Measurements from ENCODE around the gene TRMT44.
"Not testable (repeated sequence)": the region's sequence is repeated elsewhere in the genome, so short reads cannot be mapped to it uniquely, and the experiment has no call there.

Gene TRMT44

DNA sequence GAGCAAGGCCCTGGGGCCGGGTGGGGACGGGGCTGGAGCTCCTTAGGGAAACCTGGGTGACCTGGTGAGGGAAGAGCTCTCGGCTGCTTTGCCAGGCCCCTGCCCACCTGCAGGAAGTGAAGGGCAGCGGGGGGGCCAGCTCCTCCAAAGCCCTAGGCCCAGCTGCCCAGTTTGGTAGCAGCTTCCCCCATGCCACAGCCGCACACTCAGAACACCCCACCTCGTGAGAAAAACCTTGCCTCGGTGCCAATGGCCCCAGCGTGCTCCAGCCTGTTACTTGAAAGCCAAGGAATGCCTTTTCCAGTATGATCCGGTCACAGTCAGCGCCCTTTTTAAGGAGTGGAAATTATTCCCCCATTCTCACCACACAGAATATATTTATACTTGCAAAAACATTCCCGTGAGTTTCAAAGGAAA is 38.4 kb upstream of the TRMT44 start:
- DNase-seq, result no peak
- TF ChIP-seq POLR2A (IDR thresholded peaks at IDR 0.05; ENCODE audit: low read length), result no peak
- no peak for TF ChIP-seq GATA1 (IDR thresholded peaks at IDR 0.05; ENCODE audit: low read depth, low read length)

DNA sequence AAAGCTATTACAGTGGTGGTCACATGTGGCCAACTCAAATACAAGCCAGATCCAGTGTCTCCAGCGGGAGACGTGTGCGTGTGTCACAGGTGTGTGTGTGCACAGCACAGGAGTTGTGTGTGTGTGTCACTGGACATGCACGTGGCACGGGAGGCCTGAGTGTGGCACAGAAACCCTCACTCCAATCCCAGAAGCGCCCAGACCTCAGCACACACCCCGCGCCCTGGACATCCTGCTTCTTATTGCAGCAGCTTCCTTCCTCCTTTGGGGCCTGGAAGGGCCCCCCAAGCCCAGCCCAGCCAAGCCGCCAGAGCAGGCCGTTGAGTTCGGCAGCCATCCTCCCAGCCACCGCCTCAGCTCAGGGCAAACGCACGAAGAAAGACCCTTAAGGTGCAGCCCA is 37.9 kb upstream of the TRMT44 start:
- TF ChIP-seq GATA1 (IDR thresholded peaks at IDR 0.05; ENCODE audit: low read depth, low read length) (no peak), POLR2A (IDR thresholded peaks at IDR 0.05; ENCODE audit: low read length) (no peak)
- DNase-seq, result no peak

DNA sequence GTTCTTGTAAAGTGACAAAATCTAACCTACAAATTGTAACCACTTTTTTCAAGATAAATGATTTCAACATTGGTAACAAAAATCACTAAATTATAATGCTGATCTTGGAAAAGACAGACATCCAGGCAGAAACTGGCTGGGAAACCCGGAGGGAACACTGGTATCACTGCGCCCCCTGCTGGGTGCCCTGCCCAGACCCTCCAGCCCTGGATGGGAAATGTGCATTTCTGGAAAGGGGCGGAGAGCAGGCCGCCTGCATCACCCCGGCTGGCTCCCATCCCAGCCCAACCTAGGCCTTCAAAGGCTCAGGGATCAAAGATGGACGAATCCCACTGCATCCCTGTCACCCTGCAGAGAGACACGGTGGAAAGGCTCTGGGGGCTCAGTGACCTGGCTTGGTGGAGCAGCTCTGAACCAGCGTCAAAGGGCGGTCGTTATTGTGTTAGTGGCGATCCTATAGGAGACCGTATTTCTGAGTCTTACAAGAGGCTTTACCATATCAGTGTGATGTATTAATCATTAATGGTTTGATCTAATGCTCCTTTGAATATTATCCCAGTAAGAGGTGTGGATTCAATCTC is 37.3 kb upstream of the TRMT44 start:
- TF ChIP-seq POLR2A (IDR thresholded peaks at IDR 0.05; ENCODE audit: low read length), result no peak
- no peak for TF ChIP-seq GATA1 (IDR thresholded peaks at IDR 0.05; ENCODE audit: low read depth, low read length)

DNA sequence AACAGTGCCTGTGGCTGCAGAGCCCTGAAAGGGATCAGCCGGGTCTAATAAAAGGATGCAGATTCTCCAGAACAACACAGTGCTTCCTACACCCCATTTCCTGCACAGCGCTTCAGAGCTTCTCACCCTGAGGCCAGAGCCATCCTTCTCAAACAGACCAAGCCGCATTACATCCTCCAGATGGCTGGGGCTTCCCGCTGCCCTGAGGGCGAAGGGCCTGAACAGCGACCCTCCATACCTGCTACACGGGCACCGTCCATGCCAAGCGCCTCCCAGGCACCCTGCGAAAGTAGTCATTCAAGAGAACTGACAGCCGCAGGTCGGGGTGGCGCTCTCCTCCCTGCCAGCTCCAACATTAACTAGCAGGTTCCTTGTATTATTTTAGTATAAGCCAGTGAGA is 36.6 kb upstream of the TRMT44 start:
- no peak for DNase-seq
- TF ChIP-seq POLR2A (IDR thresholded peaks at IDR 0.05; ENCODE audit: low read length) (no peak), GATA1 (IDR thresholded peaks at IDR 0.05; ENCODE audit: low read depth, low read length) (no peak)

More for the DNA sequence above, 37.3 kb upstream of the TRMT44 start:
- peak; percentile 42 to 74 for DNase-seq

DNA sequence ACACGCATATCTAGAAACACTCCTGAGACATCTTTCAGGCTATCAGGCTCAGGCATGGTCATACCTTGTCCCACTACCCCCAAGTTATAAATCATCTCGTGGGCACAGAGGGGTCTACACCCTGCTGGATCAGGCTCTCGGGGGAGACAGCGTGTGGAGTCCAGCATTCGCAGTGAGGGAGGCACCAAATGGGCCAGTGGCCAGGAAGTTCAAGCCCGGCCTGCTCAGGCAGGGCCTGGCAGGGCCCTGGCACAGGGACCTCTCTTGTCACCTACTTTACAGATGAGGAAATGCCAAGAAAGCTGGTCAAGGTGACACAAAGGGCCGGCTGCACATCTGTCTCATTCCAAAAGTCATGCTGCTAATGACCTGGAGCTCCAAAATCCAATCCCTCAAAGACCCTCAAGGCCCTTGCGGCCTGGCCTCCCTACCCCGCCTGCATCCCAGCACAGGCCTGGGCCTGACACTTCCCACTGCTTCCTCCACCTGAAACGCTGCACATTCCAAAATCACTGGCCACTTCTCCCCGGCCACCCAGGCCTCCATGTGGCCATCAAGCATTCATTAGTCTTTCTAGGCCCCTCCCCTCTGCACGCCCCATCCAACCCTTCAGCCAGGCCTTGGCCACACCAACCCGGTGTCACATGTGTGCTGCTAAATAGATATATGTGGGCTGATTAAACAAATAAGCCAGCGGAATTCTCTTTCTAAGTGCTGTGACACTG is 35.6 kb upstream of the TRMT44 start:
- no peak for TF ChIP-seq POLR2A (IDR thresholded peaks at IDR 0.05; ENCODE audit: low read length)
- no peak for TF ChIP-seq GATA1 (IDR thresholded peaks at IDR 0.05; ENCODE audit: low read depth, low read length)
- no peak for DNase-seq

GRCh38 chr4:8405516-8405875 is 35.1 kb upstream of the TRMT44 start:
- TF ChIP-seq GATA1 (IDR thresholded peaks at IDR 0.05; ENCODE audit: low read depth, low read length) (no peak), POLR2A (IDR thresholded peaks at IDR 0.05; ENCODE audit: low read length) (no peak)
- DNase-seq, result no peak

DNA sequence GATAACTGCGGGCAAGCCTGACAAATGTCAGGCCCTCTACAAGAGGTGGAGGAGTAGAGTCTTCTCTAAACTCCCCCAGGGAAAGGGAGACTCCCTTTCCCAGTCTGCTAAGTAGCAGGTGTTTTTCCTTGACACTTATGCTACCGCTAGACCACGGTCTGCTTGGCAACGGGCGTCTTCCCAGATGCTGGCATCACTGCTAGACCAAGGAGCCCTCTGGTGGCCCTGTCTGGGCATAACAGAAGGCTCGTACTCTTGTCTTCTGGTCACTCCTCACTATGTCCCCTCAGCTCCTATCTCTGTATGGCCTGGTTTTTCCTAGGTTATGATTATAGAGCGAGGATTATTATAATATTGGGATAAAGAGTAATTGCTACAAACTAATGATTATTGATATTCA is 33.7 kb upstream of the TRMT44 start:
- not testable (repeated sequence) for DNase-seq

DNA sequence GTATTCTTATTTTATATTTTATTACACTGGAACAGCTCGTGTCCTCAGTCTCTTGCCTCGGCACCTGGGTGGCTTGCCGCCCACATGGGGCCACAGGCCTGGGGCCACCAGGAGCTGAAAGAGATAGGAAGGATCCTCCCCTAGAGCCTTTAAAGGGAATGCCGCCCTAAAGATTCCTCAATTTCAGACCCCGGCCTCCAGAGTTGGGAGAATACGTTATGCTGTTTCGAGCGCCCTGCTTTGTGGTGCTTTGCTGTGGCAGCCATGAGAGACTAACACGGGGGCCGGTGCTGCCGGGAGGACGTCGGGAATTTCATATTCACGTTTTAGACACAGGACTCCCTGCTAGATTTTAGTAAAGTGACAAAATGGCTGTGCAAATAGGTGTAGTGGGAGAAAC is 33.3 kb upstream of the TRMT44 start:
- TF ChIP-seq POLR2A (IDR thresholded peaks at IDR 0.05; ENCODE audit: low read length) (no peak), GATA1 (IDR thresholded peaks at IDR 0.05; ENCODE audit: low read depth, low read length) (no peak)
- no peak for DNase-seq

DNA sequence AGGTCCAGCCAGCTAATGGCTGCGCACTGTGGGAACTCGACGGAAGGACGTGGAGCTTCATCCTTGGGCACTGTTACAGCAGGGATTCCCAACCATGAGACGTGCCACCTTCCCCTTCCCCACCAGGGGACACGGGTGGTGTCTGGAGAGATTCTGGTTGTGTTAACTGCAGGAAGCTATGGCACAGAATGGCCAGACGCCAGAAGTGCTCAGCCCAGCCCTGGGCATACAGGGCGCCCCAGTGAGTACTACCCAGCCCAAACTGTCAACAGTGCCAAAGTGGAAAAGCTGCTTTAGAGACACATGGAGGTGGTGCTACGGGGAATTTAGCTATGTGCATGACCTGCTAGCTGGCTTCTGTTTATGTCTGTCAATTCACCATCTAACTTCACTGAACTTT is 32.8 kb upstream of the TRMT44 start:
- no peak for DNase-seq
- TF ChIP-seq GATA1 (IDR thresholded peaks at IDR 0.05; ENCODE audit: low read depth, low read length) (no peak), POLR2A (IDR thresholded peaks at IDR 0.05; ENCODE audit: low read length) (no peak)

DNA sequence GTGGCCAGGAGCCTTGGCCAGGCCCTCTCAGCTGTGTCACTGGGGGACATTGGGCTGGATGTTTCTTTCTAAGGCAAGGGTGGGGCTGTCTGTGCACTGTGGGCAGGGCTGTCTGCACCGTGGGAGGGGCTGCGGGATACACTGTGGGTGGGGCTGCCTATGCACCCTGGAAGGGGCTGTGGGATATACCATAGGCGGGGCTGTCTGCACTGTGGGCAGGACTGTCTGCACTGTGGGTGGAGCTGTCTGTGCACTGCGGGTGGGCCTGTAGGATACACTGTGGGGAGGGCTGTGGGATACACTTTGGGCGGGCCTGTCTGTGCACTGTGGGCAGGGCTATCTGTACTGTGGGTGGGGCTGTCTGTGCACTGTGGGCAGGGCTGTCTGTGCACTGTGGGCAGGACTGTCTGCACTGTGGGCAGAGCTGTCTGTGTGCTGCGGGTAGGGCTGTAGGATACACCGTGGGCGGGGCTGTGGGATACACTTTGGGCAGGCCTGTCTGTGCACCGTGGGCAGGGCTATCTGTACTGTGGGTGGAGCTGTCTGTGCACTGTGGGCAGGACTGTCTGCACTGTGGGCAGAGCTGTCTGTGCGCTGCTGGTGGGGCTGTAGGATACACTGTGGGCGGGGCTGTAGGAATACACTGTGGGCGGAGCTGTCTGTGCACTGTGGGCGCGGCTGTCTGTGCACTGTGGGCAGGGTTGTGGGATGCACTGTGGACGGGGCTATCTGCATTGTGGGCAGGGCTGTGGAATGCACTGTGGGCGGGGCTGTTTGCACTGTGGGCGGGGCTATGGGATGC is 31.1 kb upstream of the TRMT44 start:
- DNase-seq, result peak; percentile 81 to 83
- TF ChIP-seq POLR2A (IDR thresholded peaks at IDR 0.05; ENCODE audit: low read length) (no peak), GATA1 (IDR thresholded peaks at IDR 0.05; ENCODE audit: low read depth, low read length) (no peak)

GRCh38 chr4:8410066-8410625 is 30.4 kb upstream of the TRMT44 start:
- no peak for DNase-seq
- TF ChIP-seq POLR2A (IDR thresholded peaks at IDR 0.05; ENCODE audit: low read length) (no peak), GATA1 (IDR thresholded peaks at IDR 0.05; ENCODE audit: low read depth, low read length) (no peak)

DNA sequence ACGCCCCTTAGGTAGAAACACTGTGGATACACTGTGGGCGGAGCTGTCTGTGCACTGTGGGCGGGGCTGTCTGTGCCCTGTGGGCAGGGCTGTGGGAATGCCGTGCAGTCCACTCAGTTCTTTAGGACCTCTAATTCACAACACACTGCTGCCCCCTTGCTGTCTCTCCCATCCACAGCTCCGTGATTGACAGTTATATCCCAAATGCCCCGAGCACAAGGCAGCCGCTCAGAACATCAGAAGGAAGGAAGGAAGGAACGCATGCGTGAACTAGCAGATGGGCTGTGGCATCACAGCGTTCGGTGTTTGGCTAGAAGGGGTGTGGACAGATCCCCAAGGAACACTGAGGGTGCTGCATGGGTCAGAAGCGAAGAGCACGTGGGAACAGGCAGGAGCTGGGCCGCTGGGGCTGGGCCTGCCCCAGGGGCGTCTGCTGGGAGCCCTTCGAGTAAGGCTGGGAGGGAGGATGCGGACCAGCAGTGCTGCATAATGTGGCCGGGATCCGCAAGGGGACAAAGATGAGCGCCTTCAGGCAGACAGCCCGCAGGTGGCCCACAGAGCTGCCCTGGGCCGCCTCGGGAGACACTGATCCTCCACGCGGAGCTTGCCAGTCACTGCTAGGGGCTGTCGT is 29.8 kb upstream of the TRMT44 start:
- no peak for TF ChIP-seq GATA1 (IDR thresholded peaks at IDR 0.05; ENCODE audit: low read depth, low read length)
- DNase-seq, result peak; percentile 33 to 52

- TF ChIP-seq GATA1 (IDR thresholded peaks at IDR 0.05; ENCODE audit: low read depth, low read length) (no peak), POLR2A (IDR thresholded peaks at IDR 0.05; ENCODE audit: low read length) (no peak)
- no peak for DNase-seq
Measured at GRCh38 chr4:8411351-8412180, 29.0 kb upstream of the TRMT44 start.
